Measurements from ENCODE around the gene CACNA1C.

The CACNA1C gene

DNA sequence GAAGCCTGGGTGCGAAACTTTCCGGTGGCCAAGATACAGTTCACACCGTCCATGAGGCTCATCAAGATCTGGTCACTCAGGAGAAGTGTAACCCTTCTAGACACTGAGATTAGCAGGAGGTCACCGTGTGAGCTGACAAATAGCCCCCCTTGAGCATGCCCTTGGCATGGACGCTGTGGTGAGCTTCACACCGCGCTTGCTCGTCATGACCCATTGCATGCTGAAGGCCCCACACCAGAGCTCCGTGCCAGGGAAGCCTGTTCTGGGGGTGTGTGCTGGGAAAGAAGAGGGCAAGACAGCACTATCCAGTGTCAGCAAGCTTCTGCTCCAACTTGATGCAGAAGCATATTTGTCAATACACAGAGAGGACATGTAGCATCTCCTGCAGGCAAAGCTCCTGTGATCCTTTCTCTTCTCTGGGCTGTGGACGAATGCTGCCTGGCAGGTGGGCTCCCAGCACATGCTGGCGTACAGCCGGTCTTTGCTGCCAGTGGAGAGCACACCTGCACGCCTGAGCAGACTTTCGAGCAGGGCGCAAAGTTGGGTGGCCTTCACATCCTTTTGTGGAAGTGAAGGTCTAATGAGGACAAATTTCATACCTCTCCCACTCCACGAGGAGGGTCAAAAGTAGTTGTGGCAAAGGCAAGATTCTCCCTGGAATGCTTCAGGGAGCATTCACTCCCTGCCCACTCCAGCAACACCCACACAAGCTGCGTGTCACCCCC lies 615.1 kb downstream of the CACNA1C start:
- Histone ChIP-seq H3K4me3 (IDR thresholded peaks at IDR 0.05; ENCODE audit: insufficient read depth, low read depth, low read length) (no peak overlapping the region), H3K4me1 (ENCODE audit: low read depth, poor library complexity, severe bottlenecking) (no peaks in the 10 kb centered on the region), H4K20me1 (ENCODE audit: insufficient read depth) (no peaks in the 10 kb centered on the region), H3K4me2 (no peak overlapping the region), H3K9ac (no peak overlapping the region), H3K79me2 (ENCODE audit: insufficient read depth, low read depth) (no peaks in the 10 kb centered on the region), H2AFZ (ENCODE audit: low read depth) (no peak overlapping the region), H3K27ac (no peak overlapping the region), H3K27me3 (ENCODE audit: insufficient read depth, low read depth) (no peaks in the 10 kb centered on the region), H3K36me3 (ENCODE audit: insufficient read depth) (no peaks in the 10 kb centered on the region)
- TF ChIP-seq, protein P1, sequence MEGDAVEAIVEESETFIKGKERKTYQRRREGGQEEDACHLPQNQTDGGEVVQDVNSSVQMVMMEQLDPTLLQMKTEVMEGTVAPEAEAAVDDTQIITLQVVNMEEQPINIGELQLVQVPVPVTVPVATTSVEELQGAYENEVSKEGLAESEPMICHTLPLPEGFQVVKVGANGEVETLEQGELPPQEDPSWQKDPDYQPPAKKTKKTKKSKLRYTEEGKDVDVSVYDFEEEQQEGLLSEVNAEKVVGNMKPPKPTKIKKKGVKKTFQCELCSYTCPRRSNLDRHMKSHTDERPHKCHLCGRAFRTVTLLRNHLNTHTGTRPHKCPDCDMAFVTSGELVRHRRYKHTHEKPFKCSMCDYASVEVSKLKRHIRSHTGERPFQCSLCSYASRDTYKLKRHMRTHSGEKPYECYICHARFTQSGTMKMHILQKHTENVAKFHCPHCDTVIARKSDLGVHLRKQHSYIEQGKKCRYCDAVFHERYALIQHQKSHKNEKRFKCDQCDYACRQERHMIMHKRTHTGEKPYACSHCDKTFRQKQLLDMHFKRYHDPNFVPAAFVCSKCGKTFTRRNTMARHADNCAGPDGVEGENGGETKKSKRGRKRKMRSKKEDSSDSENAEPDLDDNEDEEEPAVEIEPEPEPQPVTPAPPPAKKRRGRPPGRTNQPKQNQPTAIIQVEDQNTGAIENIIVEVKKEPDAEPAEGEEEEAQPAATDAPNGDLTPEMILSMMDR (conservative IDR thresholded peaks at IDR 0.05; ENCODE audit: low read depth, low read length) = no peak

DNA sequence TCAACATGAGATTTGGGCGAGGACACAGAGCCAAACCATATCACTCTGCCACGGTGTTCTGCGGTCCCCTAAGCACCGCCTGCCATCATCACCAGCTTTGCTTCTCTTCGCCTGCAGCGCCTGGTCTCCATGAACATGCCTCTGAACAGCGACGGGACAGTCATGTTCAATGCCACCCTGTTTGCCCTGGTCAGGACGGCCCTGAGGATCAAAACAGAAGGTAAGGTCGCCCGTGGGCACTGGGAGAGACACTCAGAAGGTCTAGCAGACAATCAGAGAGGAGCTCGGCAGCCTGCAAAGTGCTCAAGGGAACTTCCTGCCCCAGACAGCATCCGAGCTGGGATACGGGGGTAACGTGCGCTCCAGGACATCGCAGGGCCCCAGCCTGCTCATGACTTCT lies 616.0 kb downstream of the CACNA1C start:
- Histone ChIP-seq H3K4me3 (IDR thresholded peaks at IDR 0.05; ENCODE audit: insufficient read depth, low read depth, low read length) (no peak overlapping the region), H3K4me2 (no peak overlapping the region), H3K9ac (no peak overlapping the region), H2AFZ (ENCODE audit: low read depth) (no peak overlapping the region), H3K79me2 (ENCODE audit: insufficient read depth, low read depth) (no peaks in the 10 kb centered on the region), H3K4me1 (ENCODE audit: low read depth, poor library complexity, severe bottlenecking) (no peaks in the 10 kb centered on the region), H4K20me1 (ENCODE audit: insufficient read depth) (no peaks in the 10 kb centered on the region), H3K27me3 (ENCODE audit: insufficient read depth, low read depth) (no peaks in the 10 kb centered on the region), H3K27ac (no peak overlapping the region), H3K36me3 (ENCODE audit: insufficient read depth) (no peaks in the 10 kb centered on the region)
- TF ChIP-seq, protein P1 (conservative IDR thresholded peaks at IDR 0.05; ENCODE audit: low read depth, low read length) = no peak

DNA sequence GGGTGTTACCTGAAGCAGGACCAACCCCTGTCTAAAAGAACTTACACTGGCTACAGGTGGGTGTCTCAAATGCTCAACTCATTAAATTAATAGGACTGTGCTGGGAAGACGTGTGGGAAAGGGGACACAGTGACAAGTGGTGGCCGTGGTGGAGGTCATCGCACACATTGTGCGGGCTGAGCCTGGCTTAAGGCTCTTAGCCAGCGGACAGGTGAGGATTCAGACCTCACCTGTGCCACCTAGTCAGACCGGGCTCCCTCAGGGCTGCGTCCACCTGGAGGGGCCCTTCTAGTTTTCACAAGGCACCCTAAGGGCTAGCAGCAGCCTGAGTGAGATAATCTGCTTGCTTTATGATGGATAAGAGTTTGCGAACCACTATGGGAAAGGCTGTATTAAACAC lies 616.8 kb downstream of the CACNA1C start:
- Histone ChIP-seq H3K9ac (no peak overlapping the region), H3K36me3 (ENCODE audit: insufficient read depth) (no peaks in the 10 kb centered on the region), H3K4me3 (IDR thresholded peaks at IDR 0.05; ENCODE audit: insufficient read depth, low read depth, low read length) (no peak overlapping the region), H3K27ac (no peak overlapping the region), H3K27me3 (ENCODE audit: insufficient read depth, low read depth) (no peaks in the 10 kb centered on the region), H3K4me2 (no peak overlapping the region), H3K4me1 (ENCODE audit: low read depth, poor library complexity, severe bottlenecking) (no peaks in the 10 kb centered on the region), H3K79me2 (ENCODE audit: insufficient read depth, low read depth) (no peaks in the 10 kb centered on the region), H2AFZ (ENCODE audit: low read depth) (no peak overlapping the region), H4K20me1 (ENCODE audit: insufficient read depth) (no peaks in the 10 kb centered on the region)
- TF ChIP-seq, protein P1 (conservative IDR thresholded peaks at IDR 0.05; ENCODE audit: low read depth, low read length) = no peak

DNA sequence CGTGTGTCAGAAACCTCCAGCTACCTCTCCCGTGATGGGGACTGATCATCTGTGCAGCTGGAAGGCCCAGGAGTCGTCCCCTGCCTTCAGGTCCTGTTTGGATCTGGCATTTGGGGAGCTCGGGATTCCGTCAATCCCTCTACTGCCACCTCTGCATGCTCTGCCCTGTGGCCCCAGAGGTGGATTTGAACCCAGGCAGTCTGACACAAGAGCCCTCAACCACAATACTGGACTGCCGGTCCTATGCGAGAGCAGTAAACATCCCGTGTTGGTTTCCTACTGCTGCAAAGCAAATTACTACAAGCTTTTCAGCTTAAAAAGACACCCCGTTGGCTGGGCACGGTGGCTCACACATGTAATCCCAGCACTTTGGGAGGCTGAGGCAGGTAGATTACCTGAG lies 620.1 kb downstream of the CACNA1C start:
- Histone ChIP-seq H3K9ac (no peak overlapping the region), H3K79me2 (ENCODE audit: insufficient read depth, low read depth) (no peaks in the 10 kb centered on the region), H3K4me3 (IDR thresholded peaks at IDR 0.05; ENCODE audit: insufficient read depth, low read depth, low read length) (no peak overlapping the region), H3K4me2 (no peak overlapping the region), H4K20me1 (ENCODE audit: insufficient read depth) (no peaks in the 10 kb centered on the region), H3K36me3 (ENCODE audit: insufficient read depth) (no peaks in the 10 kb centered on the region), H2AFZ (ENCODE audit: low read depth) (no peak overlapping the region), H3K27me3 (ENCODE audit: insufficient read depth, low read depth) (no peaks in the 10 kb centered on the region), H3K4me1 (ENCODE audit: low read depth, poor library complexity, severe bottlenecking) (no peaks in the 10 kb centered on the region), H3K27ac (no peak overlapping the region)
- TF ChIP-seq, protein P1 (conservative IDR thresholded peaks at IDR 0.05; ENCODE audit: low read depth, low read length) = no peak
